H1 (cell line): ENCODE data around the gene URAD. TPM values are rescaled to one million over a fixed set of nuclear protein-coding genes. Genes with fewer than 3 reads are reported as not detected.
A peak's percentile ranks its signal among the peaks of the same experiment; 100 is the strongest.

ENCODE experiments used
- CTCF ChIA-PET: fragments of 300-600 bp; sonication (Branson Sonifier 250); formaldehyde crosslinking; loops from one replicate; lab custom pipeline; 2021; ENCODE audit not compliant: partially characterized antibody; lab: Charles Lee
- POLR2A ChIA-PET: fragments of 300-600 bp; sonication (Branson Sonifier 250); formaldehyde crosslinking; loops from one replicate; lab custom pipeline; 2021; ENCODE audit warnings: inconsistent platforms; ENCODE audit not compliant: partially characterized antibody; lab: Charles Lee
- DNase-seq, 2 experiments: peaks; one replicate each; pipeline versions ENCODE4 v3.0.0 to v3.0.0-alpha.2; 2010 to 2022; ENCODE audit warnings: low spot score in 2 of 2, low read depth in 1 of 2, mixed read lengths in 1 of 2
- FAIRE-seq: peaks from 2 replicates; lab custom pipeline; 2011; peaks lifted over from hg19 to GRCh38; lab: Jason Lieb, UNC
- H2AFZ ChIP-seq: 2 replicates; pipeline ENCODE4 v1.8.1; 2012; ENCODE audit warnings: low read length, inconsistent platforms
- H2AK5ac ChIP-seq: 2 replicates; pipeline ENCODE4 v1.6.1; 2013; ENCODE audit warnings: low read depth, low read length
- H2BK120ac ChIP-seq: replicated peaks from 2 replicates; pipeline ENCODE3; 2013; ENCODE audit warnings: low read depth, low read length, inconsistent platforms
- H2BK12ac ChIP-seq: 2 replicates; pipeline ENCODE4 v1.6.1; 2013; ENCODE audit warnings: low read depth, low read length
- H2BK15ac ChIP-seq: 2 replicates; pipeline ENCODE4 v1.6.1; 2013; ENCODE audit warnings: low read length
- H2BK20ac ChIP-seq: 2 replicates; pipeline ENCODE4 v1.6.1; 2013; ENCODE audit warnings: low read length
- H2BK5ac ChIP-seq: 2 replicates; pipeline ENCODE4 v1.6.1; 2013; ENCODE audit warnings: low read depth, low read length
- H3K14ac ChIP-seq: 2 replicates; pipeline ENCODE4 v1.6.1; 2013; ENCODE audit warnings: inconsistent platforms; ENCODE audit not compliant: insufficient read length
- H3K18ac ChIP-seq: 2 replicates; pipeline ENCODE4 v1.6.1; 2013; ENCODE audit warnings: low read length; ENCODE audit errors: extremely low read depth
- H3K23ac ChIP-seq: 2 replicates; pipeline ENCODE4 v1.6.1; 2013; ENCODE audit warnings: inconsistent platforms; ENCODE audit not compliant: insufficient read length
- H3K23me2 ChIP-seq: 2 replicates; pipeline ENCODE4 v1.6.1; 2013; ENCODE audit warnings: low read depth, low read length
- H3K27ac ChIP-seq: 2 replicates; pipeline ENCODE4 v1.6.1; 2011; ENCODE audit warnings: low read depth, low read length, inconsistent platforms
- H3K27me3 ChIP-seq, 4 experiments: replicated peaks in 1 of 4; 1 replicate in 1 of 4; 2 replicates in 3 of 4; pipeline versions ENCODE4 v1.6.1 to v1.8.1; 2011 to 2013; ENCODE audit warnings: low read length in 3 of 4, mild to moderate bottlenecking in 3 of 4, inconsistent platforms in 2 of 4, mixed read lengths in 2 of 4, moderate library complexity in 1 of 4; ENCODE audit not compliant: control insufficient read depth in 3 of 4, insufficient read depth in 3 of 4; ENCODE audit errors: extremely low read depth in 1 of 4
- H3K36me3 ChIP-seq, 4 experiments: 2 replicates each; pipeline versions ENCODE4 v1.6.1 to v1.8.1; 2011 to 2013; ENCODE audit warnings: mild to moderate bottlenecking in 4 of 4, low read length in 3 of 4, moderate library complexity in 2 of 4, control low read depth in 1 of 4, inconsistent platforms in 1 of 4; ENCODE audit not compliant: insufficient read depth in 4 of 4, control insufficient read depth in 2 of 4
- H3K4ac ChIP-seq: replicated peaks from 2 replicates; pipeline ENCODE3; 2013; ENCODE audit warnings: low read length, low read depth, mixed read lengths, inconsistent platforms; ENCODE audit not compliant: insufficient read length
- H3K4me1 ChIP-seq, 4 experiments: replicated peaks in 1 of 4; 1 replicate in 1 of 4; 2 replicates in 3 of 4; pipeline versions ENCODE4 v1.6.1 to v1.8.1; 2011 to 2013; ENCODE audit warnings: low read length in 3 of 4, inconsistent platforms in 2 of 4, mixed read lengths in 1 of 4; ENCODE audit not compliant: insufficient read depth in 4 of 4, control insufficient read depth in 3 of 4
- H3K4me2 ChIP-seq, 2 experiments: 2 replicates each; pipeline versions ENCODE4 v1.6.1 to v1.8.1; 2011 to 2013; ENCODE audit warnings: low read depth in 2 of 2, low read length in 2 of 2, control low read depth in 1 of 2, inconsistent platforms in 1 of 2, mild to moderate bottlenecking in 1 of 2; ENCODE audit not compliant: insufficient read depth in 1 of 2
- H3K4me3 ChIP-seq, 4 experiments: fragments of 200-600, 300-600 bp in 1 of 4; sonication (generic), shearing (Covaris generic), sonication (Bioruptor Twin) in 1 of 4; 2 replicates each; pipeline versions ENCODE4 v1.5.1 to v1.8.1; 2011 to 2016; ENCODE audit warnings: low read length in 4 of 4, low read depth in 3 of 4, control low read depth in 2 of 4, inconsistent platforms in 2 of 4, mild to moderate bottlenecking in 2 of 4, mixed read lengths in 1 of 4, moderate library complexity in 1 of 4; ENCODE audit not compliant: insufficient read depth in 2 of 4; ENCODE audit errors: extremely low read depth in 1 of 4
- H3K56ac ChIP-seq: replicated peaks from 2 replicates; pipeline ENCODE3; 2013; ENCODE audit warnings: low read depth, mild to moderate bottlenecking, mixed read lengths, low read length, inconsistent platforms; ENCODE audit not compliant: insufficient read length
- H3K79me1 ChIP-seq: 2 replicates; pipeline ENCODE4 v1.6.1; 2013; ENCODE audit warnings: low read depth, low read length, control low read depth
- H3K79me2 ChIP-seq, 2 experiments: 2 replicates each; pipeline versions ENCODE4 v1.6.1 to v1.8.1; 2012 to 2013; ENCODE audit warnings: low read length in 2 of 2, mild to moderate bottlenecking in 2 of 2, inconsistent platforms in 1 of 2; ENCODE audit not compliant: insufficient read depth in 2 of 2, control insufficient read depth in 1 of 2
- H3K9ac ChIP-seq, 4 experiments: replicated peaks in 1 of 4; 1 replicate in 1 of 4; 2 replicates in 3 of 4; pipeline versions ENCODE4 v1.6.1 to v1.8.1; 2011 to 2013; ENCODE audit warnings: low read depth in 3 of 4, low read length in 3 of 4, control low read depth in 2 of 4, mild to moderate bottlenecking in 2 of 4, moderate library complexity in 2 of 4, inconsistent platforms in 1 of 4; ENCODE audit errors: extremely low read depth in 1 of 4
- H3K9me3 ChIP-seq, 2 experiments: 2 replicates each; pipeline versions ENCODE4 v1.6.1 to v1.8.1; 2012 to 2013; ENCODE audit warnings: mild to moderate bottlenecking in 2 of 2, moderate library complexity in 2 of 2, control low read depth in 1 of 2, inconsistent platforms in 1 of 2, low read depth in 1 of 2, low read length in 1 of 2, mixed read lengths in 1 of 2; ENCODE audit not compliant: insufficient read depth in 2 of 2
- H4K20me1 ChIP-seq, 2 experiments: replicated peaks in 1 of 2; 2 replicates each; pipeline versions ENCODE3 to v1.8.1; 2011 to 2013; ENCODE audit warnings: inconsistent platforms in 2 of 2, low read length in 2 of 2, mild to moderate bottlenecking in 1 of 2; ENCODE audit not compliant: insufficient read depth in 2 of 2, control insufficient read depth in 1 of 2
- H4K5ac ChIP-seq: 2 replicates; pipeline ENCODE4 v1.6.1; 2013; ENCODE audit warnings: low read length, low read depth, mixed read lengths, inconsistent platforms; ENCODE audit not compliant: insufficient read length
- H4K8ac ChIP-seq: 2 replicates; pipeline ENCODE4 v1.8.0; 2013; ENCODE audit warnings: mild to moderate bottlenecking, moderate library complexity, low read length, inconsistent platforms; ENCODE audit not compliant: insufficient read depth; ENCODE audit errors: extremely low read depth
- H4K91ac ChIP-seq: replicated peaks from 2 replicates; pipeline ENCODE3; 2013; ENCODE audit warnings: low read length, mixed read lengths, inconsistent platforms; ENCODE audit not compliant: insufficient read length
- BCL11A ChIP-seq, 2 experiments: IDR thresholded peaks; one replicate each; pipeline ENCODE4 v1.6.1; 2011; ENCODE audit warnings: low read depth in 2 of 2, low read length in 2 of 2, mild to moderate bottlenecking in 2 of 2
- EP300 ChIP-seq, 2 experiments: IDR thresholded peaks; 1 replicate in 1 of 2; 2 replicates in 1 of 2; pipeline ENCODE4 v1.6.1; 2011 to 2012; ENCODE audit warnings: low read depth in 2 of 2, low read length in 2 of 2, mild to moderate bottlenecking in 2 of 2, borderline replicate concordance in 1 of 2, inconsistent platforms in 1 of 2, moderate library complexity in 1 of 2
- HDAC2 ChIP-seq, 2 experiments: fragments of 300-600 bp in 1 of 2; sonication (generic) in 1 of 2; IDR thresholded peaks; 2 replicates each; pipeline ENCODE4 v1.6.1; 2011 to 2012; ENCODE audit warnings: low read depth in 2 of 2, low read length in 2 of 2, mild to moderate bottlenecking in 2 of 2, moderate library complexity in 2 of 2, borderline replicate concordance in 1 of 2, inconsistent platforms in 1 of 2
- JUND ChIP-seq: IDR thresholded peaks from 2 replicates; pipeline ENCODE4 v1.6.1; 2011; ENCODE audit warnings: mild to moderate bottlenecking, improper control_type of control experiment, low read length
- KDM1A ChIP-seq: fragments of 200-600, 300-600 bp; sonication (generic); IDR thresholded peaks from 2 replicates; pipeline ENCODE4 v1.7.1; 2016; ENCODE audit warnings: mild to moderate bottlenecking, low read length, borderline replicate concordance
- SRF ChIP-seq: IDR thresholded peaks from 2 replicates; pipeline ENCODE4 v1.6.1; 2011; ENCODE audit warnings: mild to moderate bottlenecking, low read depth, low read length, moderate library complexity
- TCF12 ChIP-seq: IDR thresholded peaks from 2 replicates; pipeline ENCODE4 v1.6.1; 2011; ENCODE audit warnings: low read depth, mild to moderate bottlenecking, low read length
- TEAD4 ChIP-seq: IDR thresholded peaks from 2 replicates; pipeline ENCODE4 v1.6.1; 2012; ENCODE audit warnings: low read depth, low read length, inconsistent platforms, mixed read lengths
- YY1 ChIP-seq: IDR thresholded peaks from 2 replicates; pipeline ENCODE4 v1.6.1; 2011; ENCODE audit warnings: low read depth, mild to moderate bottlenecking, low read length
- ZNF274 ChIP-seq: IDR thresholded peaks from 2 replicates; pipeline ENCODE4 v1.7.0; 2012; ENCODE audit warnings: low read length, borderline replicate concordance; ENCODE audit errors: extremely low read depth
- WGBS, 2 experiments: shearing (Covaris generic) in 1 of 2; methylation state at CpG; one replicate each; pipeline versions ENCODE4 v1.1.6 to v1.1.7; 2013 to 2015; ENCODE audit warnings: low lambda C conversion rate in 2 of 2, mixed read lengths in 2 of 2, inconsistent platforms in 1 of 2, low coverage in 1 of 2, missing lambda C conversion rate in 1 of 2; ENCODE audit not compliant: insufficient replicate concordance in 2 of 2, insufficient coverage in 1 of 2, insufficient read length in 1 of 2; ENCODE audit errors: extremely low coverage in 1 of 2, missing lambda C conversion rate in 1 of 2; 5-methylcytosine and 5-hydroxymethylcytosine counted together
- polyA plus RNA-seq, 7 experiments: library from polyadenylated mRNA; depleted of rRNA in 3 of 7; stranded (reverse) in 5 of 7; unstranded in 2 of 7; fragments of >200 nt in 5 of 7; fragments of 200-250 nt in 2 of 7; gene quantifications; 1 replicate in 5 of 7; 2 replicates in 1 of 7; 4 replicates in 1 of 7; pipeline versions ENCODE4 v1.2.1 to v1.2.3, GENCODE V29; 2011 to 2013; ENCODE audit warnings: missing spikeins in 2 of 7, mixed read lengths in 2 of 7
- total RNA-seq: library from RNA; stranded (reverse); fragmentation: NEBNext Ultra II Directional; extraction: Animal tissue kit (Norgen Biotek cat#: 25700); gene quantifications from 2 replicates; pipeline ENCODE4 v1.2.1, GENCODE V29; 2021
- TF ChIP-seq, protein P1 (sequence below): IDR thresholded peaks from 2 replicates; pipeline ENCODE4 v1.6.1; 2011; ENCODE audit warnings: low read depth, mild to moderate bottlenecking, low read length; ENCODE audit not compliant: insufficient read depth

Gene URAD
- total and polyA plus RNA-seq, 2 of the 8 experiments (the other 6 are each of a cell fraction or from before 2014, with no cell fraction given): not detected

DNA sequence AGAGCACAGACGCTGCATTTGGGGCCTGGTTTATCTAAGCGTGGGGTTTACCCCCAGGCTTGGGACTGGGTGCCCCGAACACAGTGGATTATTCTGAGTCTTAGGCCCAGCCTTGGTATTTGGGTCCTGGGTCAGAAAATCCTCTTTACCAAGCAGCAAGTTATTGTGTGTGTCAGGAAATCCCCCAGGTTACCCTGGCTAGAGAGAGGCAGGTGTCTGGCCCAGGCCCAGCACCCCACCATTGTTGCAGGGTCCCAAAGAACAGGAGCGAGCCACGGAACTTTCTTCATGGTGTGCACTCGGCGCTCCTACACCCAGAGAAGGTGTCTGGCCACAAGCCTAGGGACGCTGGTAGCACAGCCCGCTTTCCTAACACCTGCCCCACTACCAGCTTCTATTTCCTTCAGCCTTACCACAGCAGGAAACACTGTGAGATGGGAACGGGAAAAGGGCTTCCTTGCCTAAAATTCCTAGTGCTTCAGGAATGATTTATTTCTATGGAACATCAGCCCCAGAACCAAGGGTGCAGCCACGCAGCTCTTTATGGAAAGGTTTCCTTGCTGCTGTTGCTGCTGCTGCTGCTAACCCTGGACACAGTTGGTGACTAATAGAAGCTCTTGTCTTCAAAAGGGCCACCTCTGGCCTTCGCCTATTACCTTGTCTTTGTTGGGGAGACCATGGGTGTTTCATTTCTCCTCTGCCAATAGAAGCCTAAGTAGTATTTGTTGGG lies 12.0 kb downstream of the URAD start:
- POLR2A ChIA-PET: interaction anchor here (1.1 to 5.0 kb wide), 4 partner anchors 10 to 56 kb away, joined by 3 to 31 read pairs (median 11); partner anchors contain the start of genes CDX2 and PDX1
- no peak overlapping the region for H2AFZ ChIP-seq
- no peak overlapping the region for H4K91ac ChIP-seq
- peaks cover 97 to 100% (median 100%) of the 10 kb centered on the region in 4 experiments for H3K27me3 ChIP-seq
- H3K23ac ChIP-seq: no peak overlapping the region
- no peak overlapping the region for H3K27ac ChIP-seq
- peaks cover 18 to 48% of the 10 kb centered on the region in 2 experiments for H4K20me1 ChIP-seq
- H3K4me3 ChIP-seq: no peak overlapping the region
- no peak overlapping the region; the same call in 1 of the 2 replicates for H2BK20ac ChIP-seq
- H3K4me1 ChIP-seq: peaks cover 0 to 22% (median 11%) of the 10 kb centered on the region in 4 experiments; a peak in 6 of 7 replicates
- H2BK5ac ChIP-seq: no peak overlapping the region
- H3K14ac ChIP-seq: no peak overlapping the region
- H3K79me2 ChIP-seq: no peaks in the 10 kb centered on the region
- H2BK120ac ChIP-seq: no peak overlapping the region
- peaks cover 2% of the 10 kb centered on the region; the same call in 1 of the 2 replicates for H3K23me2 ChIP-seq
- no peak overlapping the region for H3K4ac ChIP-seq
- H2AK5ac ChIP-seq: 0 out of 2 replicates have a peak overlapping the region, but pooled peaks have one; percentile 42
- peaks cover 0 to 11% (median 0%) of the 10 kb centered on the region in 4 experiments; a peak in 1 of 8 replicates for H3K36me3 ChIP-seq
- no peak overlapping the region for H2BK15ac ChIP-seq
- no peaks in the 10 kb centered on the region for H3K9me3 ChIP-seq
- no peak overlapping the region for H3K18ac ChIP-seq
- FAIRE-seq (no peak), DNase-seq (peak in 1 of 2 experiments; percentile 52)
- no peak overlapping the region for H4K5ac ChIP-seq
- H3K9ac ChIP-seq: no peak overlapping the region
- no peaks in the 10 kb centered on the region for H3K79me1 ChIP-seq
- peak overlapping the region; percentile 92 for H2BK12ac ChIP-seq
- CTCF ChIA-PET: interaction anchor here (0.7 to 20.5 kb wide), 15 partner anchors 3 to 178 kb away, joined by 3 to 283 read pairs (median 4); partner anchors contain the start of genes CDX2 and URAD
- H4K8ac ChIP-seq: no peak overlapping the region
- WGBS, 2 experiments: 6% methylated on average over 12 of the region's 12 CpGs; no CpG with 5 or more reads in 1 of the 2 experiments
- H3K4me2 ChIP-seq: no peak overlapping the region; a peak in 1 of 4 replicates
- no peak overlapping the region for H3K56ac ChIP-seq
- TF ChIP-seq TEAD4 (no peak), YY1 (no peak), HDAC2 (IDR thresholded peaks at IDR 0.05; ENCODE audit: borderline replicate concordance in 1 of 2, low read depth in 2 of 2, low read length in 2 of 2) (no peak), BCL11A (IDR thresholded peaks at IDR 0.05; ENCODE audit: low read depth in 2 of 2, low read length in 2 of 2) (no peak), ZNF274 (no peak), SRF (no peak), TCF12 (no peak), EP300 (IDR thresholded peaks at IDR 0.05; ENCODE audit: borderline replicate concordance in 1 of 2, low read depth in 2 of 2, low read length in 2 of 2) (no peak), JUND (no peak), KDM1A (no peak)
- TF ChIP-seq, protein P1, sequence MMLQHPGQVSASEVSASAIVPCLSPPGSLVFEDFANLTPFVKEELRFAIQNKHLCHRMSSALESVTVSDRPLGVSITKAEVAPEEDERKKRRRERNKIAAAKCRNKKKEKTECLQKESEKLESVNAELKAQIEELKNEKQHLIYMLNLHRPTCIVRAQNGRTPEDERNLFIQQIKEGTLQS: no peak
